Measurements from ENCODE around the gene NOXA1. TPM values are rescaled to one million over a fixed set of nuclear protein-coding genes. Genes with fewer than 3 reads are reported as not detected.
"Not testable (repeated sequence)": the region's sequence is repeated elsewhere in the genome, so short reads cannot be mapped to it uniquely, and the experiment has no call there.

Gene NOXA1
- total and polyA plus RNA-seq, 5 donors = 3.1 to 7.5 (median 4.3) TPM

- no peak overlapping the region for H3K27ac ChIP-seq (ENCODE audit: low read length)
- H3K27me3 ChIP-seq (ENCODE audit: control insufficient read depth, insufficient read depth) = no peaks in the 10 kb centered on the region
- DNase-seq (peak in 2 of 3 donors; percentile 22 to 25), ATAC-seq (no peak)
- H3K4me1 ChIP-seq (ENCODE audit: control insufficient read depth, insufficient read depth, low read length) = no peaks in the 10 kb centered on the region
- 87% methylated on average over 23 of the region's 23 CpGs for WGBS
- no peak overlapping the region for H3K4me3 ChIP-seq (ENCODE audit: low read length)
- intact Hi-C loops (cut with DNase I) = no loop called here
- H3K9me3 ChIP-seq (ENCODE audit: control insufficient read depth, low read length) = no peaks in the 10 kb centered on the region
Observed at GRCh38 chr9:137465720-137466388, 42.7 kb downstream of the NOXA1 start.

GRCh38 chr9:137466389-137467085, 43.3 kb downstream of the NOXA1 start:
- H3K27ac ChIP-seq (ENCODE audit: low read length); H3K27me3 ChIP-seq (ENCODE audit: control insufficient read depth, insufficient read depth); H3K9me3 ChIP-seq (ENCODE audit: control insufficient read depth, low read length); intact Hi-C loops (cut with DNase I); H3K4me1 ChIP-seq (ENCODE audit: control insufficient read depth, insufficient read depth, low read length); H3K4me3 ChIP-seq (ENCODE audit: low read length); ATAC-seq: not testable (repeated sequence)
- peak in 1 of 3 donors; percentile 46 for DNase-seq
- WGBS = 92% methylated on average over 35 of the region's 35 CpGs

- no peak overlapping the region for H3K4me3 ChIP-seq (ENCODE audit: low read length)
- H3K9me3 ChIP-seq (ENCODE audit: control insufficient read depth, low read length) = no peaks in the 10 kb centered on the region
- intact Hi-C loops (cut with DNase I) = no loop called here
- H3K27me3 ChIP-seq (ENCODE audit: control insufficient read depth, insufficient read depth) = no peaks in the 10 kb centered on the region
- no peak overlapping the region for H3K27ac ChIP-seq (ENCODE audit: low read length)
- H3K4me1 ChIP-seq (ENCODE audit: control insufficient read depth, insufficient read depth, low read length) = no peaks in the 10 kb centered on the region
- ATAC-seq (no peak), DNase-seq (peak in 2 of 3 donors; percentile 44 to 46)
- 93% methylated on average over 16 of the region's 16 CpGs for WGBS
Observed at GRCh38 chr9:137467161-137467581, 44.0 kb downstream of the NOXA1 start.

GRCh38 chr9:137467896-137468295, 44.7 kb downstream of the NOXA1 start:
- intact Hi-C loops (cut with DNase I) = no loop called here
- Histone ChIP-seq H3K4me1 (ENCODE audit: control insufficient read depth, insufficient read depth, low read length) (no peaks in the 10 kb centered on the region), H3K4me3 (ENCODE audit: low read length) (no peak overlapping the region), H3K9me3 (ENCODE audit: control insufficient read depth, low read length) (no peaks in the 10 kb centered on the region), H3K27ac (ENCODE audit: low read length) (no peak overlapping the region), H3K27me3 (ENCODE audit: control insufficient read depth, insufficient read depth) (no peaks in the 10 kb centered on the region)
- DNase-seq (peak in 1 of 3 donors; percentile 22), ATAC-seq (no peak)
- WGBS = 97% methylated on average over 7 of the region's 7 CpGs

- Histone ChIP-seq H3K27me3 (ENCODE audit: control insufficient read depth, insufficient read depth) (no peaks in the 10 kb centered on the region), H3K4me1 (ENCODE audit: control insufficient read depth, insufficient read depth, low read length) (no peaks in the 10 kb centered on the region), H3K9me3 (ENCODE audit: control insufficient read depth, low read length) (no peaks in the 10 kb centered on the region), H3K4me3 (ENCODE audit: low read length) (no peak overlapping the region), H3K27ac (ENCODE audit: low read length) (no peak overlapping the region)
- ATAC-seq = no peak
- DNase-seq = no peak
- intact Hi-C loops (cut with DNase I) = no loop called here
- WGBS = 75% methylated on average over 7 of the region's 7 CpGs
Observed at GRCh38 chr9:137470785-137471184, 47.6 kb downstream of the NOXA1 start.

- Histone ChIP-seq H3K4me3 (ENCODE audit: low read length) (no peak overlapping the region), H3K4me1 (ENCODE audit: control insufficient read depth, insufficient read depth, low read length) (no peaks in the 10 kb centered on the region), H3K27ac (ENCODE audit: low read length) (no peak overlapping the region), H3K9me3 (ENCODE audit: control insufficient read depth, low read length) (no peaks in the 10 kb centered on the region), H3K27me3 (ENCODE audit: control insufficient read depth, insufficient read depth) (no peaks in the 10 kb centered on the region)
- peak in 2 of 3 donors; percentile 18 to 29 for DNase-seq
- 92% methylated on average over 18 of the region's 18 CpGs for WGBS
- intact Hi-C loops (cut with DNase I) = no loop called here
- no peak for ATAC-seq
Observed at GRCh38 chr9:137474271-137474670, 51.1 kb downstream of the NOXA1 start.

- H3K4me3 ChIP-seq (ENCODE audit: low read length) = no peak overlapping the region
- H3K27ac ChIP-seq (ENCODE audit: low read length) = no peak overlapping the region
- H3K4me1 ChIP-seq (ENCODE audit: control insufficient read depth, insufficient read depth, low read length) = no peaks in the 10 kb centered on the region
- H3K27me3 ChIP-seq (ENCODE audit: control insufficient read depth, insufficient read depth) = no peaks in the 10 kb centered on the region
- DNase-seq (no peak), ATAC-seq (no peak)
- intact Hi-C loops (cut with DNase I) = no loop called here
- H3K9me3 ChIP-seq (ENCODE audit: control insufficient read depth, low read length) = no peaks in the 10 kb centered on the region
- 83% methylated on average over 3 of the region's 3 CpGs for WGBS
Observed at GRCh38 chr9:137475666-137476065, 52.5 kb downstream of the NOXA1 start.

- Histone ChIP-seq H3K4me1 (ENCODE audit: control insufficient read depth, insufficient read depth, low read length) (no peaks in the 10 kb centered on the region), H3K27ac (ENCODE audit: low read length) (no peak overlapping the region), H3K4me3 (ENCODE audit: low read length) (no peak overlapping the region), H3K27me3 (ENCODE audit: control insufficient read depth, insufficient read depth) (no peaks in the 10 kb centered on the region), H3K9me3 (ENCODE audit: control insufficient read depth, low read length) (no peaks in the 10 kb centered on the region)
- DNase-seq = peak in 1 of 3 donors; percentile 13
- intact Hi-C loops (cut with DNase I) = no loop called here
- WGBS = 90% methylated on average over 11 of the region's 11 CpGs
- ATAC-seq = no peak
Observed at GRCh38 chr9:137476856-137477255, 53.7 kb downstream of the NOXA1 start.

GRCh38 chr9:137477778-137478612, 54.8 kb downstream of the NOXA1 start:
- no peak overlapping the region for H3K27ac ChIP-seq (ENCODE audit: low read length)
- no peaks in the 10 kb centered on the region for H3K27me3 ChIP-seq (ENCODE audit: control insufficient read depth, insufficient read depth)
- ATAC-seq = peak; percentile 14 to 17
- H3K4me1 ChIP-seq (ENCODE audit: control insufficient read depth, insufficient read depth, low read length) = no peaks in the 10 kb centered on the region
- WGBS = 79% methylated on average over 29 of the region's 29 CpGs
- intact Hi-C loops (cut with DNase I) = no loop called here
- no peaks in the 10 kb centered on the region for H3K9me3 ChIP-seq (ENCODE audit: control insufficient read depth, low read length)
- peak in 2 of 3 donors; percentile 45 to 47 for DNase-seq
- H3K4me3 ChIP-seq (ENCODE audit: low read length) = no peak overlapping the region

- Histone ChIP-seq H3K4me1 (ENCODE audit: control insufficient read depth, insufficient read depth, low read length) (no peaks in the 10 kb centered on the region), H3K4me3 (ENCODE audit: low read length) (no peak overlapping the region), H3K9me3 (ENCODE audit: control insufficient read depth, low read length) (no peaks in the 10 kb centered on the region), H3K27ac (ENCODE audit: low read length) (no peak overlapping the region), H3K27me3 (ENCODE audit: control insufficient read depth, insufficient read depth) (no peaks in the 10 kb centered on the region)
- WGBS = 80% methylated on average over 11 of the region's 11 CpGs
- DNase-seq (peak in 2 of 3 donors; percentile 36 to 44), ATAC-seq (no peak)
- intact Hi-C loops (cut with DNase I) = no loop called here
Observed at GRCh38 chr9:137478613-137478961, 55.4 kb downstream of the NOXA1 start.

Measured in right cardiac atrium (tissue), 5 donors.